ENCODE measurements around the gene MOB3A. TPM values are rescaled to one million over a fixed set of nuclear protein-coding genes. Genes with fewer than 3 reads are reported as not detected.

Gene MOB3A
- total and polyA plus RNA-seq, 2 of the 8 experiments (the other 6 are each of a cell fraction or from before 2014, with no cell fraction given): 9.2 to 9.6 TPM

GRCh38 chr19:2129486-2129885 lies 33.4 kb upstream of the MOB3A start (continued):
- TF ChIP-seq CHD7 (IDR thresholded peaks at IDR 0.05; ENCODE audit: insufficient replicate concordance, low read length): no peak
- no peak for TF ChIP-seq CTCF (IDR thresholded peaks at IDR 0.05; ENCODE audit: control extremely low read depth in 1 of 3, insufficient read depth in 1 of 3, low read depth in 1 of 3, low read length in 3 of 3)
- no peak for TF ChIP-seq POU5F1 (IDR thresholded peaks at IDR 0.05; ENCODE audit: low read depth, low read length)
- no peak for TF ChIP-seq SP4 (IDR thresholded peaks at IDR 0.05; ENCODE audit: low read length)
- no peak for TF ChIP-seq CHD1 (IDR thresholded peaks at IDR 0.05; ENCODE audit: low read depth, low read length)
- no peak for TF ChIP-seq EZH2 (IDR thresholded peaks at IDR 0.05; ENCODE audit: low read depth, low read length, severe bottlenecking)
- no peak for TF ChIP-seq BACH1 (IDR thresholded peaks at IDR 0.05; ENCODE audit: low read length)

All from H1 (cell line).